ENCODE data around the gene FIZ1. TPM values are rescaled to one million over a fixed set of nuclear protein-coding genes. Genes with fewer than 3 reads are reported as not detected.

FIZ1 gene
- total RNA-seq, 1 experiment from 2014 or later: 29.3 TPM

- Histone ChIP-seq H3K36me3 (ENCODE audit: insufficient read depth, low read length, poor library complexity, severe bottlenecking) (peaks cover 27% of the 10 kb centered on the region), H3K27me3 (replicated peaks; ENCODE audit: insufficient read depth, low read depth, low read length, poor library complexity) (no peaks in the 10 kb centered on the region), H3K4me3 (ENCODE audit: low read depth, low read length, poor library complexity, severe bottlenecking) (no peak overlapping the region), H3K9me3 (ENCODE audit: low read depth, low read length, poor library complexity, severe bottlenecking) (no peaks in the 10 kb centered on the region), H3K4me1 (ENCODE audit: insufficient read depth, low read length, poor library complexity, severe bottlenecking) (peaks cover 16% of the 10 kb centered on the region), H3K27ac (ENCODE audit: low read depth, low read length, poor library complexity, severe bottlenecking) (peak overlapping the region; percentile 32)
- TF ChIP-seq CTCF (conservative IDR thresholded peaks at IDR 0.05; ENCODE audit: low read depth, low read length) (no peak), EZH2 (IDR thresholded peaks at IDR 0.05; ENCODE audit: borderline replicate concordance, low read depth, low read length, poor library complexity, severe bottlenecking) (no peak)
- ChIA-PET POLR2A (ENCODE audit: low non-redundant PET) (no interaction called here), CTCF (no interaction called here)
- intact Hi-C loops (cut with micrococcal nuclease; ENCODE audit: unreplicated experiment): no loop called here
- no TSS peak for BruUV-seq (replicated peaks)
- no peak for DNase-seq (ENCODE audit: low spot score)
These were observed 1.3 kb downstream of the FIZ1 start for GRCh38 chr19:55598034-55598433.

- TF ChIP-seq CTCF (conservative IDR thresholded peaks at IDR 0.05; ENCODE audit: low read depth, low read length): no peak
- TF ChIP-seq EZH2 (IDR thresholded peaks at IDR 0.05; ENCODE audit: borderline replicate concordance, low read depth, low read length, poor library complexity, severe bottlenecking): no peak
- CTCF ChIA-PET: no interaction called here
- DNase-seq (ENCODE audit: low spot score): no peak
- no peak overlapping the region for H3K27ac ChIP-seq (ENCODE audit: low read depth, low read length, poor library complexity, severe bottlenecking)
- H3K4me1 ChIP-seq (ENCODE audit: insufficient read depth, low read length, poor library complexity, severe bottlenecking): peaks cover 16% of the 10 kb centered on the region
- H3K9me3 ChIP-seq (ENCODE audit: low read depth, low read length, poor library complexity, severe bottlenecking): no peaks in the 10 kb centered on the region
- no peaks in the 10 kb centered on the region for H3K27me3 ChIP-seq (replicated peaks; ENCODE audit: insufficient read depth, low read depth, low read length, poor library complexity)
- BruUV-seq (replicated peaks): no TSS peak
- intact Hi-C loops (cut with micrococcal nuclease; ENCODE audit: unreplicated experiment): no loop called here
- POLR2A ChIA-PET (ENCODE audit: low non-redundant PET): no interaction called here
- peaks cover 27% of the 10 kb centered on the region for H3K36me3 ChIP-seq (ENCODE audit: insufficient read depth, low read length, poor library complexity, severe bottlenecking)
- H3K4me3 ChIP-seq (ENCODE audit: low read depth, low read length, poor library complexity, severe bottlenecking): no peak overlapping the region
These were observed 1.8 kb downstream of the FIZ1 start for GRCh38 chr19:55597501-55597921.

- ChIA-PET CTCF (no interaction called here), POLR2A (ENCODE audit: low non-redundant PET) (no interaction called here)
- Histone ChIP-seq H3K4me3 (ENCODE audit: low read depth, low read length, poor library complexity, severe bottlenecking) (no peak overlapping the region), H3K9me3 (ENCODE audit: low read depth, low read length, poor library complexity, severe bottlenecking) (no peaks in the 10 kb centered on the region), H3K27me3 (replicated peaks; ENCODE audit: insufficient read depth, low read depth, low read length, poor library complexity) (no peaks in the 10 kb centered on the region), H3K4me1 (ENCODE audit: insufficient read depth, low read length, poor library complexity, severe bottlenecking) (peaks cover 16% of the 10 kb centered on the region), H3K36me3 (ENCODE audit: insufficient read depth, low read length, poor library complexity, severe bottlenecking) (peaks cover 27% of the 10 kb centered on the region), H3K27ac (ENCODE audit: low read depth, low read length, poor library complexity, severe bottlenecking) (no peak overlapping the region)
- DNase-seq (ENCODE audit: low spot score): no peak
- no TSS peak for BruUV-seq (replicated peaks)
- TF ChIP-seq CTCF (conservative IDR thresholded peaks at IDR 0.05; ENCODE audit: low read depth, low read length) (no peak), EZH2 (IDR thresholded peaks at IDR 0.05; ENCODE audit: borderline replicate concordance, low read depth, low read length, poor library complexity, severe bottlenecking) (no peak)
- intact Hi-C loops (cut with micrococcal nuclease; ENCODE audit: unreplicated experiment): no loop called here
These were observed 3.0 kb downstream of the FIZ1 start for GRCh38 chr19:55596304-55596703.

Data from A673 (cell line).